KMS-11 (cell line): ENCODE measurements around the gene RHBDF1.

ENCODE experiments used
- H2AFZ ChIP-seq: fragments of 200-600 bp; sonication (generic); 2 replicates; pipeline ENCODE4 v1.6.1; 2016; ENCODE audit warnings: antibody characterized with exemption, mixed run types, low read depth
- H3K27ac ChIP-seq: fragments of 200-600 bp; sonication (generic); 2 replicates; pipeline ENCODE4 v1.6.1; 2016; ENCODE audit warnings: mild to moderate bottlenecking, mixed run types
- H3K27me3 ChIP-seq: fragments of 200-600 bp; sonication (generic); 2 replicates; pipeline ENCODE4 v1.6.1; 2017; ENCODE audit warnings: mild to moderate bottlenecking, low read depth, mixed run types, moderate library complexity; ENCODE audit not compliant: insufficient read depth
- H3K36me3 ChIP-seq: fragments of 200-600 bp; sonication (generic); 2 replicates; pipeline ENCODE4 v1.6.1; 2017; ENCODE audit warnings: mild to moderate bottlenecking, mixed run types; ENCODE audit not compliant: insufficient read depth
- H3K4me1 ChIP-seq: fragments of 200-600 bp; sonication (generic); 2 replicates; pipeline ENCODE4 v1.6.1; 2016; ENCODE audit warnings: mild to moderate bottlenecking, low read depth, mixed run types; ENCODE audit not compliant: poor library complexity, severe bottlenecking
- H3K4me2 ChIP-seq: fragments of 200-600 bp; sonication (generic); 2 replicates; pipeline ENCODE4 v1.7.0; 2016; ENCODE audit warnings: mild to moderate bottlenecking, mixed run types
- H3K4me3 ChIP-seq: fragments of 200-600 bp; sonication (generic); IDR thresholded peaks from 2 replicates; pipeline ENCODE4 v1.6.1; 2017; ENCODE audit warnings: low read depth, low read length, mixed read lengths; ENCODE audit not compliant: insufficient read depth
- H3K79me2 ChIP-seq: fragments of 200-600 bp; sonication (generic); 2 replicates; pipeline ENCODE4 v1.6.1; 2016; ENCODE audit warnings: low read depth, mixed run types; ENCODE audit not compliant: insufficient read depth
- H3K9ac ChIP-seq: fragments of 200-600 bp; sonication (generic); 2 replicates; pipeline ENCODE4 v1.6.1; 2016; ENCODE audit warnings: mild to moderate bottlenecking, mixed run types
- H4K20me1 ChIP-seq: fragments of 200-600 bp; sonication (generic); 2 replicates; pipeline ENCODE4 v1.6.1; 2016; ENCODE audit warnings: mild to moderate bottlenecking, mixed run types; ENCODE audit not compliant: insufficient read depth
- CTCF ChIP-seq: fragments of 200-600 bp; sonication (generic); conservative IDR thresholded peaks from 2 replicates; pipeline ENCODE4 v1.6.1; 2017; ENCODE audit warnings: low read depth, mild to moderate bottlenecking, antibody characterized with exemption, low read length, moderate library complexity, mixed read lengths

The RHBDF1 gene

GRCh38 chr16:104355-104754 is 31.9 kb upstream of the RHBDF1 start:
- H3K27me3 ChIP-seq: no peaks in the 10 kb centered on the region
- no peak overlapping the region for H3K9ac ChIP-seq
- TF ChIP-seq CTCF: no peak
- no peak overlapping the region; the same call in 1 of the 2 replicates for H3K27ac ChIP-seq
- H4K20me1 ChIP-seq: no peaks in the 10 kb centered on the region
- no peak overlapping the region for H3K4me2 ChIP-seq
- H3K36me3 ChIP-seq: no peaks in the 10 kb centered on the region
- no peak overlapping the region for H3K4me3 ChIP-seq
- H2AFZ ChIP-seq: no peak overlapping the region
- no peaks in the 10 kb centered on the region for H3K79me2 ChIP-seq
- peaks cover 21% of the 10 kb centered on the region for H3K4me1 ChIP-seq

- TF ChIP-seq CTCF: no peak
- Histone ChIP-seq H2AFZ (no peak overlapping the region), H3K27me3 (no peaks in the 10 kb centered on the region), H3K4me2 (no peak overlapping the region), H3K4me3 (no peak overlapping the region), H3K27ac (no peak overlapping the region), H3K4me1 (peaks cover 35% of the 10 kb centered on the region), H3K36me3 (no peaks in the 10 kb centered on the region), H3K9ac (no peak overlapping the region), H4K20me1 (no peaks in the 10 kb centered on the region), H3K79me2 (no peaks in the 10 kb centered on the region)
Measured at GRCh38 chr16:102060-102855, 29.8 kb upstream of the RHBDF1 start.

- Histone ChIP-seq H3K9ac (no peak overlapping the region), H3K27ac (no peak overlapping the region), H3K36me3 (no peaks in the 10 kb centered on the region), H4K20me1 (no peaks in the 10 kb centered on the region), H3K4me1 (peaks cover 32% of the 10 kb centered on the region), H3K4me3 (no peak overlapping the region), H3K79me2 (no peaks in the 10 kb centered on the region), H2AFZ (no peak overlapping the region), H3K27me3 (no peaks in the 10 kb centered on the region), H3K4me2 (no peak overlapping the region)
- TF ChIP-seq CTCF: no peak
Measured at GRCh38 chr16:101586-101985, 29.2 kb upstream of the RHBDF1 start.

GRCh38 chr16:100989-101388 is 28.6 kb upstream of the RHBDF1 start:
- Histone ChIP-seq H3K27ac (no peak overlapping the region), H4K20me1 (no peaks in the 10 kb centered on the region), H3K36me3 (no peaks in the 10 kb centered on the region), H3K79me2 (no peaks in the 10 kb centered on the region), H3K9ac (no peak overlapping the region), H3K4me3 (no peak overlapping the region), H3K4me1 (peaks cover 31% of the 10 kb centered on the region), H3K27me3 (no peaks in the 10 kb centered on the region), H2AFZ (no peak overlapping the region), H3K4me2 (no peak overlapping the region)
- no peak for TF ChIP-seq CTCF
